ENCODE measurements around the gene THSD7B. TPM values are rescaled to one million over a fixed set of nuclear protein-coding genes. Genes with fewer than 3 reads are reported as not detected.

The THSD7B gene
- total RNA-seq, 1 donor from 2014 or later = not detected

GRCh38 chr2:137211761-137212160 is 446.4 kb downstream of the THSD7B start:
- Mint-ChIP-seq H3K4me1 (ENCODE audit: low read depth) (no peaks in the 10 kb centered on the region), H3K9me3 (no peaks in the 10 kb centered on the region), H3K27me3 (ENCODE audit: insufficient read depth) (no peaks in the 10 kb centered on the region), H3K36me3 (ENCODE audit: low read depth) (no peaks in the 10 kb centered on the region), H3K27ac (no peak overlapping the region), H3K4me3 (no peak overlapping the region)
- intact Hi-C loops (cut with micrococcal nuclease) = no loop called here
- DNase-seq (ENCODE audit: low spot score) = no peak

GRCh38 chr2:137220438-137220993 is 455.2 kb downstream of the THSD7B start:
- no peaks in the 10 kb centered on the region for H3K4me1 Mint-ChIP-seq (ENCODE audit: low read depth)
- H3K27me3 Mint-ChIP-seq (ENCODE audit: insufficient read depth) = no peaks in the 10 kb centered on the region
- no peaks in the 10 kb centered on the region for H3K36me3 Mint-ChIP-seq (ENCODE audit: low read depth)
- DNase-seq (ENCODE audit: low spot score) = no peak
- peaks cover 4% of the 10 kb centered on the region for H3K9me3 Mint-ChIP-seq
- H3K4me3 Mint-ChIP-seq = no peak overlapping the region
- no peak overlapping the region for H3K27ac Mint-ChIP-seq
- intact Hi-C loops (cut with micrococcal nuclease) = no loop called here

DNA sequence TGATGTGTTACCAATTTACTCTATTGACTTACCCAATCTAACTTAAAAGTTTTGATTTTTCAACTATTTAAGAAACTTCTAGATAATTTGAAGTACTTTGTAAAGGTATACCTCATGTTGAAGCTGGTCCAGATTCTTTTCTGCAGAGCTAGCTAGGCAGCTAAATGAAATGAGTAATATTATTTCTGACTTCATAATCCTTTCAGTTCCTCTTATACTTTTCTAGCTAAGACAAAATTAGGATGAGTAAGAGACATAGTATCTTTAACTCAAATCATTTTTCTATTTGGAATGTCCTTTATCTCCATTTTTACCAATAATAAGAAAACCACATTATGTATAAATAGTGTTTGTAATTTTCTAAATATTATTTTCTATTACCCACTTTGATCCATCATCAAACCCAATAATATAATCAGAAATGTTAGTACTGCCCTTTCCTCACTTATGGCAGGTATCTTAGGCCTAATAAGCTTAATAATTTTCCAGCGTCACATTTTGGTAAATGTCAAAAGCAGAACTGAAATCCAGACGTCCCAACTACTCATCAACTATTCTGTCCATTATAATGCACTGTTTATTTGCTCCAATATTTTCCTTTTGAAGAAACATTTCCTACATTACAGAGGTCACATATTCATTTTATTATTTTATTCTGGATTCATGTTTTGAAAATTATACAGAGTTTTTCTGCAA is 456.6 kb downstream of the THSD7B start:
- Mint-ChIP-seq H3K4me1 (ENCODE audit: low read depth) (no peaks in the 10 kb centered on the region), H3K4me3 (no peak overlapping the region), H3K27me3 (ENCODE audit: insufficient read depth) (no peaks in the 10 kb centered on the region), H3K27ac (no peak overlapping the region), H3K36me3 (ENCODE audit: low read depth) (no peaks in the 10 kb centered on the region), H3K9me3 (peaks cover 4% of the 10 kb centered on the region)
- DNase-seq (ENCODE audit: low spot score) = no peak
- intact Hi-C loops (cut with micrococcal nuclease) = no loop called here

DNA sequence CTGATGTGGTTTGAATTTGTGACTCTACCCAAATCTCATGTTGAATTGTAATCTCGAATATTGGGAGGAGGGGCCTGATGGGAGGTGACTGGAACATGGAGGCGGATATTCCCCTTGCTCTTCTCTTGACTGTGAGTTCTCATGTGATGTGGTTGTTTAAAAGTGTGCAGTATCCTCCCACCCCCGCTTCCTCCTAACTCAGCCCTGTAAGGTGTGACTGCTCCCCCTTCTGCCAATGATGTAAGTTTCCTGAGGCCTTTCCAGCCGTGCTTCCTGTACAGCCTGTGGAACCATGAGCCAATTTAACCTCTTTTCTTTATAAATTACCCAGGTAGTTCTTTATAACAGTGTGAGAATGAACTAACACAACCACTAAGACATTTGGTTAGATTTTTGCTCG is 458.4 kb downstream of the THSD7B start:
- Mint-ChIP-seq H3K4me1 (ENCODE audit: low read depth) (no peaks in the 10 kb centered on the region), H3K36me3 (ENCODE audit: low read depth) (no peaks in the 10 kb centered on the region), H3K27ac (no peak overlapping the region), H3K4me3 (no peak overlapping the region), H3K27me3 (ENCODE audit: insufficient read depth) (no peaks in the 10 kb centered on the region), H3K9me3 (peaks cover 4% of the 10 kb centered on the region)
- DNase-seq (ENCODE audit: low spot score) = no peak
- intact Hi-C loops (cut with micrococcal nuclease) = no loop called here

GRCh38 chr2:137228566-137228965 is 463.2 kb downstream of the THSD7B start:
- H3K4me3 Mint-ChIP-seq = no peak overlapping the region

DNA sequence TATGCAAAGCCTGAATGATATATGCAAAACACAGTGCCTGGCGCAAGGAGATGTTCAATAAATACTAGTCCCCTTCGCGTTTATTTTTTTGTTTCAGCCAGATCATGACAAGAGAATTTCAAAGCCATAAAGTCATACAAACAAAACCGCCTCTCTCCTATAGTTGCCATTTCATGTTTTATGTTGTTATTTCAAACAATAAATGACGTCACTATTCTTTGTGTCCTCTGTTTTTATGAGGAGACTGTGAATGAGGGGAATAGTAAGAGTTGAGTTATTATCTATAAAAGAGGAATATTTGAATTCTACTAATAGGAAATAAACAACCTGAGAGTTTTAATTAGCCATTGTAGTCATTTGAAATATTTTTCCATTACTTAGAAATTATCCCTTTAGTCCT is 464.5 kb downstream of the THSD7B start:
- no peak for DNase-seq (ENCODE audit: low spot score)
- H3K4me1 Mint-ChIP-seq (ENCODE audit: low read depth) = no peaks in the 10 kb centered on the region
- H3K4me3 Mint-ChIP-seq = no peak overlapping the region
- no peaks in the 10 kb centered on the region for H3K27me3 Mint-ChIP-seq (ENCODE audit: insufficient read depth)
- no peaks in the 10 kb centered on the region for H3K36me3 Mint-ChIP-seq (ENCODE audit: low read depth)
- intact Hi-C loops (cut with micrococcal nuclease) = no loop called here
- no peak overlapping the region for H3K27ac Mint-ChIP-seq
- no peaks in the 10 kb centered on the region for H3K9me3 Mint-ChIP-seq

More at GRCh38 chr2:137228566-137228965, 463.2 kb downstream of the THSD7B start:
- DNase-seq (ENCODE audit: low spot score) = no peak
- intact Hi-C loops (cut with micrococcal nuclease) = no loop called here
- Mint-ChIP-seq H3K4me1 (ENCODE audit: low read depth) (no peaks in the 10 kb centered on the region), H3K27me3 (ENCODE audit: insufficient read depth) (no peaks in the 10 kb centered on the region), H3K9me3 (peaks cover 3% of the 10 kb centered on the region), H3K27ac (no peak overlapping the region), H3K36me3 (ENCODE audit: low read depth) (no peaks in the 10 kb centered on the region)

GRCh38 chr2:137231628-137232027 is 466.3 kb downstream of the THSD7B start:
- no peak for DNase-seq (ENCODE audit: low spot score)
- Mint-ChIP-seq H3K4me1 (ENCODE audit: low read depth) (no peaks in the 10 kb centered on the region), H3K36me3 (ENCODE audit: low read depth) (no peaks in the 10 kb centered on the region), H3K27ac (no peak overlapping the region), H3K9me3 (no peaks in the 10 kb centered on the region), H3K27me3 (ENCODE audit: insufficient read depth) (no peaks in the 10 kb centered on the region), H3K4me3 (no peak overlapping the region)
- intact Hi-C loops (cut with micrococcal nuclease) = no loop called here

DNA sequence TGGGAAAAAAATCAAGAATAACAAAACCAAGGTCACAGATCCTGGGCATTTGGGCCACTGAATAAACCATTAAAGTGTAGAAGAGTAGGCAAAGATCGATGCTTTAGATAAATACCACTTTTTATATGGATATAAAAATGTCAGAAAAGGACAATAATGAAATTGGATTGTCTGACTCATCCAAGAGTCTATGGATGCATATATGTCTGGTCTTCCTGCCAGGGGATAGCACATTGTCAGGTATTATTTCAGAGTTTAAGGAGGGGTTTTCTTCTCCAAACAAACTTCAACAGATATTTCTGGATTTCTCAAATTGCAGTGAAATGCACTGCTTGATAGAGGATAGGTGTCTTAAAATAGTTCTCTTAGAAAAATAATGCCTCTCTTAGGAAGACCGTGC is 466.7 kb downstream of the THSD7B start:
- Mint-ChIP-seq H3K27me3 (ENCODE audit: insufficient read depth) (no peaks in the 10 kb centered on the region), H3K9me3 (no peaks in the 10 kb centered on the region), H3K27ac (no peak overlapping the region), H3K4me1 (ENCODE audit: low read depth) (no peaks in the 10 kb centered on the region), H3K36me3 (ENCODE audit: low read depth) (no peaks in the 10 kb centered on the region), H3K4me3 (no peak overlapping the region)
- intact Hi-C loops (cut with micrococcal nuclease) = no loop called here
- no peak for DNase-seq (ENCODE audit: low spot score)

DNA sequence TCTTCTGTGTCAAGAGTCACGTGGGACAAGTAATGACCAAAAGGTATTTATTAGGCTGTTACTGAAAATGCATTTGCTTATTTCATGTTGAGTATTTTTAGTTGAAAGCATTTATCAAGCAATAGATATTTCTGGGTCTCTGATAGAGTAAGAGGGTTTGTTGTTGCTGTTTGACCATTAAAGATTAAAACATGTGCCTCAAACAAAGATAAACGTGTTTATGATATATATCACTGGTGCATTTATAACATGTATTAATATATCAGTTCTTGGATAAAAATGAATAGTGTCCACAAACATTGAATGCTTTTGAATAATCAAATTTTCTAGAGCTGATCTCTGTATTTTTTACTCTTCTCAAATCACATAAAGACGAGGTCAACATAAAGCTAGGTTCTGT is 467.7 kb downstream of the THSD7B start:
- DNase-seq (ENCODE audit: low spot score) = no peak
- Mint-ChIP-seq H3K27me3 (ENCODE audit: insufficient read depth) (no peaks in the 10 kb centered on the region), H3K9me3 (no peaks in the 10 kb centered on the region), H3K36me3 (ENCODE audit: low read depth) (no peaks in the 10 kb centered on the region), H3K4me1 (ENCODE audit: low read depth) (no peaks in the 10 kb centered on the region), H3K4me3 (no peak overlapping the region), H3K27ac (no peak overlapping the region)
- intact Hi-C loops (cut with micrococcal nuclease) = no loop called here

DNA sequence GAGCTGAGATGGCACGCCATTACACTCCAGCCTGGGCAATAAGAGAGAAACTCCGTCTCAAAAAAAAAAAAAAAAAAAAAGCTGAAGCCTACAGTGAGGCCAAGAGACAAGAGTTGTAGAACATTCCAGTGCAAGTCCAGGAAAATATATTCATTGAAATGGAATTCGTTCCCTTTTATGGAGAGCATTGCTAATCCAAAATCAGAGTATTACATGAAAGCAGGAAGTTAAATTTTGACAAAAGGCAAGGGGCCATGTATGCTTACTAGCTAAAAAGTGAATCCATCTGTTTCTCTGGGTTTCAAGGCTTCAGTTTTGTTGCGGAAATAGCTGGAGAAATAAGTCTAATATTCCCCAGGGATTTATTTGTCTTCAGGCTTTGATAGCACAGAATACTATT is 471.7 kb downstream of the THSD7B start:
- no peaks in the 10 kb centered on the region for H3K4me1 Mint-ChIP-seq (ENCODE audit: low read depth)
- no peak overlapping the region for H3K27ac Mint-ChIP-seq
- H3K27me3 Mint-ChIP-seq (ENCODE audit: insufficient read depth) = no peaks in the 10 kb centered on the region
- no peaks in the 10 kb centered on the region for H3K9me3 Mint-ChIP-seq
- no peak overlapping the region for H3K4me3 Mint-ChIP-seq
- DNase-seq (ENCODE audit: low spot score) = no peak
- H3K36me3 Mint-ChIP-seq (ENCODE audit: low read depth) = no peaks in the 10 kb centered on the region
- intact Hi-C loops (cut with micrococcal nuclease) = no loop called here

GRCh38 chr2:137238065-137238464 is 472.7 kb downstream of the THSD7B start:
- Mint-ChIP-seq H3K36me3 (ENCODE audit: low read depth) (no peaks in the 10 kb centered on the region), H3K9me3 (no peaks in the 10 kb centered on the region), H3K27ac (no peak overlapping the region), H3K4me3 (no peak overlapping the region), H3K4me1 (ENCODE audit: low read depth) (no peaks in the 10 kb centered on the region), H3K27me3 (ENCODE audit: insufficient read depth) (no peaks in the 10 kb centered on the region)
- intact Hi-C loops (cut with micrococcal nuclease) = no loop called here
- no peak for DNase-seq (ENCODE audit: low spot score)

DNA sequence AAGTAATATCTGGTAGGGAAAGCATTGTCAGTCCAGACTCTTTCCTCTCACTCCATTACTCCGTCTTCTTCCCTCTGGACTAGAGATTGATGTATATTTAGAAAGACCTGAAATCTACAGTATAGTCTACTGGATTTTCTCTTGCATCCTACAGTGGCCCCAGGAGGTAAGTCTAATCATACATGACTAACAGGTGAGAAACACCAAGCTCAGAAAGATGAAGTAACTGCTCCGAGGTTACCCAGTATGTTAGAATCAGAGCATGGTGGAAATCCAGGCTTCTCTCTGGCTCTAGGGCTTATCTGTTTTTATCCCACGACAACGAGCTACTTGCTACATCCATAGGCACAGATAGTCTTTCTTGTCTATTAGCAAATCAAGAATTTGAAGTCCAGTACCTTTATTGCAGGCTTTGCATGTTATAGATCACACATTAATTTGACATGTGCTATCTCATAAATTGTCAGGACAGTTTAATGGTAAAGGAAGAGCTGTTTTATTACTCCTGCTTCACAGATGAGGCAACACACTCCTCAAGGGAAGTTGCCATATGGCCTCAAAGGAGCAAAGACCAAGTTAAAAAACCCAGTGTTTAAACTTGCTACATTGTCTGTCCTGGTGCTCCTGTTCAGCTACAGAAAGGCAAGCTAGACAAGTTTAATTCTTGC is 484.3 kb downstream of the THSD7B start:
- no peak overlapping the region for H3K27ac Mint-ChIP-seq
- no peak overlapping the region for H3K4me3 Mint-ChIP-seq
- no peaks in the 10 kb centered on the region for H3K4me1 Mint-ChIP-seq (ENCODE audit: low read depth)
- H3K27me3 Mint-ChIP-seq (ENCODE audit: insufficient read depth) = no peaks in the 10 kb centered on the region
- DNase-seq (ENCODE audit: low spot score) = no peak
- H3K9me3 Mint-ChIP-seq = no peaks in the 10 kb centered on the region
- no peaks in the 10 kb centered on the region for H3K36me3 Mint-ChIP-seq (ENCODE audit: low read depth)
- intact Hi-C loops (cut with micrococcal nuclease) = no loop called here

- intact Hi-C loops (cut with micrococcal nuclease) = no loop called here
- no peaks in the 10 kb centered on the region for H3K36me3 Mint-ChIP-seq (ENCODE audit: low read depth)
- no peaks in the 10 kb centered on the region for H3K4me1 Mint-ChIP-seq (ENCODE audit: low read depth)
- H3K27ac Mint-ChIP-seq = no peak overlapping the region
- no peaks in the 10 kb centered on the region for H3K27me3 Mint-ChIP-seq (ENCODE audit: insufficient read depth)
- no peak for DNase-seq (ENCODE audit: low spot score)
- no peak overlapping the region for H3K4me3 Mint-ChIP-seq
- no peaks in the 10 kb centered on the region for H3K9me3 Mint-ChIP-seq
Measured at GRCh38 chr2:137250401-137250800, 485.1 kb downstream of the THSD7B start.

All from activated T-helper 1 cell treated with anti-CD3 and anti-CD28 coated beads, Interleukin-12 subunit alpha, Interleukin-12 subunit beta, Interleukin-2, Interleukin-4 antibody, amounts not matched to agents 30 ng/mL and 10 ng/mL and 1 ng/mL, durations not matched to agents 14 hours and 24 hours and 36 hours (primary cell).